PFSK-1 (cell line): Measurements from ENCODE around the gene CCDC102A.

Experiments used
- FOXP2 ChIP-seq: optimal IDR thresholded peaks from 2 replicates; pipeline ENCODE3; 2011; ENCODE audit warnings: borderline replicate concordance, control low read depth, inconsistent platforms; ENCODE audit not compliant: insufficient read depth; ENCODE audit errors: extremely low read length, extremely low read depth
- POLR2AphosphoS5 ChIP-seq: IDR thresholded peaks from 2 replicates; pipeline ENCODE4 v1.6.1; 2012; ENCODE audit warnings: low read depth, mild to moderate bottlenecking, control low read depth, low read length, moderate library complexity
- SIN3A ChIP-seq: IDR thresholded peaks from 2 replicates; pipeline ENCODE4 v1.6.1; 2012; ENCODE audit warnings: mild to moderate bottlenecking, low read length, moderate library complexity, borderline replicate concordance; ENCODE audit not compliant: insufficient read depth
- TAF1 ChIP-seq: IDR thresholded peaks from 2 replicates; pipeline ENCODE4 v1.6.1; 2012; ENCODE audit warnings: low read length, control low read depth, borderline replicate concordance; ENCODE audit not compliant: insufficient read depth
- TF ChIP-seq, protein P1 (sequence below), 2 experiments: IDR thresholded peaks; 2 replicates each; pipeline versions ENCODE4 v1.6.1 to v1.8.0; 2011 to 2012; ENCODE audit warnings: low read depth in 2 of 2, low read length in 2 of 2, control low read depth in 1 of 2, inconsistent platforms in 1 of 2, mild to moderate bottlenecking in 1 of 2, moderate library complexity in 1 of 2; ENCODE audit not compliant: insufficient read depth in 1 of 2

The CCDC102A gene

DNA sequence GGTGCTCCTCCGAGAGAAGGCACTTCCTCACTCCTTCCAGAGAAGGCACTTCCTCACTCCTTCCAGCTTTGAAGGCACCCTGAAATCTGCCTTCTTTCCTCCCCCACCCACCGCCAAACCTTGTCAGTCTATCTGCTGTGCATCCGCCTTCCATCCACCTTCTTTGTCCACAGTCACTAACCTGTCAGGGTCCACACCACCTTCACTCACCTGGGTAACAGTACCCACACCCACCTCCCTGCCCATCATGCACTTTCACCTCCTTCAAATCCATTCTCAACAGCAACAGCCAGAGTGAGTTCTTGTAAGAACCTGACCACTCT, 5.2 kb downstream of the CCDC102A start:
- no peak for TF ChIP-seq SIN3A
- TF ChIP-seq FOXP2 = no peak
- TF ChIP-seq TAF1 = no peak
- TF ChIP-seq POLR2AphosphoS5 = no peak
- TF ChIP-seq, protein P1, sequence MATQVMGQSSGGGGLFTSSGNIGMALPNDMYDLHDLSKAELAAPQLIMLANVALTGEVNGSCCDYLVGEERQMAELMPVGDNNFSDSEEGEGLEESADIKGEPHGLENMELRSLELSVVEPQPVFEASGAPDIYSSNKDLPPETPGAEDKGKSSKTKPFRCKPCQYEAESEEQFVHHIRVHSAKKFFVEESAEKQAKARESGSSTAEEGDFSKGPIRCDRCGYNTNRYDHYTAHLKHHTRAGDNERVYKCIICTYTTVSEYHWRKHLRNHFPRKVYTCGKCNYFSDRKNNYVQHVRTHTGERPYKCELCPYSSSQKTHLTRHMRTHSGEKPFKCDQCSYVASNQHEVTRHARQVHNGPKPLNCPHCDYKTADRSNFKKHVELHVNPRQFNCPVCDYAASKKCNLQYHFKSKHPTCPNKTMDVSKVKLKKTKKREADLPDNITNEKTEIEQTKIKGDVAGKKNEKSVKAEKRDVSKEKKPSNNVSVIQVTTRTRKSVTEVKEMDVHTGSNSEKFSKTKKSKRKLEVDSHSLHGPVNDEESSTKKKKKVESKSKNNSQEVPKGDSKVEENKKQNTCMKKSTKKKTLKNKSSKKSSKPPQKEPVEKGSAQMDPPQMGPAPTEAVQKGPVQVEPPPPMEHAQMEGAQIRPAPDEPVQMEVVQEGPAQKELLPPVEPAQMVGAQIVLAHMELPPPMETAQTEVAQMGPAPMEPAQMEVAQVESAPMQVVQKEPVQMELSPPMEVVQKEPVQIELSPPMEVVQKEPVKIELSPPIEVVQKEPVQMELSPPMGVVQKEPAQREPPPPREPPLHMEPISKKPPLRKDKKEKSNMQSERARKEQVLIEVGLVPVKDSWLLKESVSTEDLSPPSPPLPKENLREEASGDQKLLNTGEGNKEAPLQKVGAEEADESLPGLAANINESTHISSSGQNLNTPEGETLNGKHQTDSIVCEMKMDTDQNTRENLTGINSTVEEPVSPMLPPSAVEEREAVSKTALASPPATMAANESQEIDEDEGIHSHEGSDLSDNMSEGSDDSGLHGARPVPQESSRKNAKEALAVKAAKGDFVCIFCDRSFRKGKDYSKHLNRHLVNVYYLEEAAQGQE (IDR thresholded peaks at IDR 0.05; ENCODE audit: insufficient read depth in 1 of 2, low read depth in 2 of 2, low read length in 2 of 2) = no peak

- TF ChIP-seq POLR2AphosphoS5 = no peak
- no peak for TF ChIP-seq SIN3A
- TF ChIP-seq, protein P1 (IDR thresholded peaks at IDR 0.05; ENCODE audit: insufficient read depth in 1 of 2, low read depth in 2 of 2, low read length in 2 of 2) = no peak
- no peak for TF ChIP-seq FOXP2
- no peak for TF ChIP-seq TAF1
Observed at GRCh38 chr16:57530522-57531252, 5.7 kb downstream of the CCDC102A start.

GRCh38 chr16:57530104-57530521, 6.3 kb downstream of the CCDC102A start:
- TF ChIP-seq POLR2AphosphoS5 (no peak), TAF1 (0 out of 2 replicates have a peak, but pooled peaks have one; percentile 30), SIN3A (no peak), FOXP2 (no peak)
- TF ChIP-seq, protein P1 (IDR thresholded peaks at IDR 0.05; ENCODE audit: insufficient read depth in 1 of 2, low read depth in 2 of 2, low read length in 2 of 2) = no peak

- TF ChIP-seq POLR2AphosphoS5 (no peak), SIN3A (0 out of 2 replicates have a peak, but pooled peaks have one; percentile 20)
Observed at GRCh38 chr16:57529391-57530103, 6.8 kb downstream of the CCDC102A start.

DNA sequence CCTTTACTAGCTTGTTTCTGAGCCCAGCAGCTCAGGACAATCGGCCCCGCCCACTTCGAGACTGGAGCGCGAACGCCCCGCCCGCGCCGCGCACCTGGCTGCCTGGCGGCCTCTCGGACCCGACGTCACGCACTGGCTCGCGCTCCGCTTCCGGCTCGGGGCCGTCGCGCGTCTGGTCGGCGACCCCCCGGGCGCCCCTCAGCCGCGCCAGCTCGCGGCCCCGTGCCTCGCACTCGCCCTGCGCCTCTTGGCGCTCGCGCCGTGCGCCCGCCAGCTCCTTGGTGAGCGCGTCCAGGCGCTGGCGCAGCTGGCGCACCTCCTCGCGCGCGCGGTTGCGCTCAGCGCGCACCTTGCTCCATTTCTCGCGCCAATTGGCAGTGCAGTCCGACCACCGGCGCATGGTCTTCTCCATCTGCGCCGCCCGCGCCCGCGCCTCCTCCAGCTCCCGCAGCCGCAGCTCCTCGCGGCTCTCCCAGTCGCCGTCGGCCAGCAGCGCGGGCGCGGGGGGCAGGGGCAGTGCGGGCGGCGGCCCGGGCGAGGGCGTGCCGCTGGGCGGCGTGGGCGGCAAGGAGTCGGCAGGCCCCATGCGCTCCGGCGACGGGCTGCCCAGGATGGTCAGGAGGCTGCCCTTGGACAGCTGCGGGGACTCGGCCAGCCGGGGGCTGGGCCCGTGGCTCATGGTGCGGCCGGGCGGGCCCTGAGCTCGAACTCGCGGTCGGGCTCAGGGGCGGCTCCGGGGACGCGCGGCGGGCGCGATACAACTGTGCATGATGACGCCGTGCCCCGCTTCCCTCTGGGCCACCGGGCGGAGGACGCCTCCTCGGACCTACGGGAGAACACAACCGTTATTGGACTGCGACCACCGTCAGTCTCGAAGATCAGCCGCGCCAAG, 7.6 kb downstream of the CCDC102A start:
- TF ChIP-seq TAF1 = no peak
- TF ChIP-seq FOXP2 = no peak
- no peak for TF ChIP-seq POLR2AphosphoS5
- no peak for TF ChIP-seq SIN3A
- TF ChIP-seq, protein P1 (IDR thresholded peaks at IDR 0.05; ENCODE audit: insufficient read depth in 1 of 2, low read depth in 2 of 2, low read length in 2 of 2) = no peak
